ENCODE data around the gene CRYBA4.

CRYBA4 gene

DNA sequence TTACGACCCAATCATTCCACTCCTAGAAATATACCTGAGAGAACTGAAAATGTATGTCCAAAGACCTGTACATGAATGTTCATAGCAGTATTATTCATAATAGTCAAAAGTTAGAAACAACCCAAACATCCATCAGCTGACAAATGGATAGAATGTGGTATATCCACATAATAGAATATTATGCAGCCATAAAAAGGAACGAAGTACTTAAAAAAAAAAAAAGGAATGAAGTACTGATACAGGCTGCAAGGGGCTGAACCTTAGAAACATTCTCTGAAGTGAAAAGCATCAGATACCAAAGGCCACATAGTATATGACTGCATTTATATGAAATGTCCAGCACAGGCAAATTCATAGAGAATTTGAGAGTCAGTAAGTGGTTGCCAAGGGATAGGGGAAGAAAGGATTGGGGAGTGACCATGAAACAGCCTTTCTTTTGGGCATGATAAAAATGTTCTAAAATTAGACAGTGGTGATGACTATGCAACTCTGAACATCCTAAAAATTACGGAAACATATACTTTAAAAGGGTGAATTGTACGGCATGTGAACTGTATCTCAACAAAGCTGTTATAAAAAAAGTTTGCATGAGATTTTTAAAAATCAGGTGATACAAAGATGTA is 33.7 kb upstream of the CRYBA4 start:
- TF ChIP-seq ZNF274 (IDR thresholded peaks at IDR 0.05; ENCODE audit: low read depth, low read length), result no peak
- no peak overlapping the region for H3K4me3 ChIP-seq (ENCODE audit: low read length)

DNA sequence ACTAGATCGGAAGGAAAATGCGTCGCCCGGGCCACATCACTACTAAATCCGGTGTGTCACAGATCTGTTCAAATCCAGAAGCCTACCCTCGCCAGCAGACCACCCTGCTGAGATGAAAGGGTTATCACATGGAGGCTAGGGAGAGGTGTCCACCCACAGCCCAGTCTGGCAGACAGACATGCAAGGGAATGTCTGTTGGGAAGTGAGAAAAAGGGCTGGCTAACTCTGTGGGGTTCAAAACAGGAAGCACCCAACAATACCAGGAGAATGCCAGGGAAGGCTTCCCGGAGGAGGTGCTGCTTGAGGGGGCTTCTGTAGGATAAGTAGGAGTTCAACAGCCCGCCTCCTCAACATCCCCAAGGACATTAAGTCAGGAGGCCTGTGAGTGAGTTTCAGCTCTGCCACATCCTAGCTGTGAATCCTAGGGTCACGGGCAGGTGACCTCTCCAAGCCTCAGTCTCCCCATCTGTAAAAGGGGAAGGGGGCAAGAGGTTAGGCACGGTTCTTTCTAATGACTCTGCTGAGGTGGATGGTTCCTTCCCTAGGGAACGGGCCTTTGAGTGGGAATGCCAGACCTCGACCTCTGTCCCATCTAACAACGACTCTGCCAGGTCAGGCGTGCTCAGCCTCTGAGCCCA is 32.9 kb upstream of the CRYBA4 start:
- TF ChIP-seq ZNF274 (IDR thresholded peaks at IDR 0.05; ENCODE audit: low read depth, low read length), result no peak

DNA sequence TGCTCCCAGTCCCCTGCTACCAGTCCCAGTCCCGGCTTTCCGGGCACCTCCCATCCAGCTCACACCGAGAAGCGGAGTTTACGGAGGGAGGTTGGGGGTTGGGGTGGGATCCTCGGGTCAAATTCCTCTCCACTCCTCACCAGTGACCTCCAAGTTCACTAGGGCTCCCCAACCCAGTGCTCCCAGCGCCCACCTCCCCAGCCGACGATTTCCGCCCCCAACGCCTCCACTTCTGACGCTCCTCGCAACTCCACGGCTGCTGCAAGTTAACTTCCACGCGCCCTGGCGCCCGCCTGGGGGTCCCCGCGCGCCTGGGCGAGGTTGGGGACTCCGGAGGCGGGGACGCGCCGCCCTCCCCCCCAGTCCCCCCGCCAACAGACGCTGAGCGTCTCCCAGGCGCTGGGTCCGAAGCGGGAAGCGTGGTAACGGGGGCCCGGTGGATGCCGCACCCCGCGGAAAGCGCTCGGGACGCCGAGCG is 32.4 kb upstream of the CRYBA4 start:
- no peak for TF ChIP-seq ZNF274 (IDR thresholded peaks at IDR 0.05; ENCODE audit: low read depth, low read length)
- peak overlapping the region; percentile 80 for H3K4me3 ChIP-seq (ENCODE audit: low read length)

More for the DNA sequence above, 32.9 kb upstream of the CRYBA4 start:
- peak overlapping the region; percentile 80 for H3K4me3 ChIP-seq (ENCODE audit: low read length)

DNA sequence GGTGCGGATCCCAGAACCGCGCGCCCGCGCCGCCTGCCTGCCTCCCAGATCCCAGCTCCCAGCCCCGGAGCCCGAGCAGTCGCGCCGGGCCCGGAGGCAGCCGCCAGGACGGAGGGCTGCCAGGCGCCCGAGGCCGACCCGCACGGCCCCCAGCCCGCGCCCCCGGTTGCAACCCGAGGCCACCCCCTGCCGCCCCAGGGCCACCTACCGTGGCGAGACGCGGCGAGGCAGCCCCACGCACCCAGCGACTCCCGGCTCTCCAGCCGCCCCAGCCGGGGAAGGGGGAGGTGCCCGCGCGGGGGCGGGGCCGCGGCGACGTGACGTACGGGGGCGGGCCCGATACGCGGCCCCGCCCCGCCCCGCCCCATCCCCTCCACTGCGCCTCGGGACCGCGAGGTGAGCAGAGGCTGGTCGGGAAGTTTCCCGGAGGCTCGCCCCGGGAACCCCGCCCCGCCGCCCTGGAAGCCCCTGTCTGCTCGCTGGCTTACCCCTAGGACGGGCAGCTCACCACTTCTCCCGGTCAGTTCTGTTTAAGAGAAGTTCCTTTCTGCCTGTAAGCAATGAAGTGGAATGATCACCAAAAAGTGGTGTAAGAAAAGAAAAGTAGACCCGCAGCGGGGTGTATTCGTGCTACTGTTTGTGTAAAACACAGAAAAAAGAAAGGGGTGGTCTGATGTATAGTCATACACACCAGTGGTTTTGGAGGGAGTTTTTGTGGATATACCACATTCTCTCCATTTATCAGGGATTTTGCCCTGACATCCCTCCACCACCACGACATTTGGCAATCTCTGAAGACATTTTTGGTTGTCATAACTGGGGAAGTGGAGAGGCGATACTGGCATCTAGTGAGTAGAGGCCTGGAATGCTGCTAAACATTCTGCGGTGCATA is 31.7 kb upstream of the CRYBA4 start, which contains the start of gene TPST2:
Gene TPST2, minus strand, starts transcription at position 288 of the 892 bp plus-strand sequence. CDS start 48,502 bp downstream, outside the sequence.
- peak within 1 kb of the TSS; percentile 85 for H3K4me3 ChIP-seq (ENCODE audit: low read length)

DNA sequence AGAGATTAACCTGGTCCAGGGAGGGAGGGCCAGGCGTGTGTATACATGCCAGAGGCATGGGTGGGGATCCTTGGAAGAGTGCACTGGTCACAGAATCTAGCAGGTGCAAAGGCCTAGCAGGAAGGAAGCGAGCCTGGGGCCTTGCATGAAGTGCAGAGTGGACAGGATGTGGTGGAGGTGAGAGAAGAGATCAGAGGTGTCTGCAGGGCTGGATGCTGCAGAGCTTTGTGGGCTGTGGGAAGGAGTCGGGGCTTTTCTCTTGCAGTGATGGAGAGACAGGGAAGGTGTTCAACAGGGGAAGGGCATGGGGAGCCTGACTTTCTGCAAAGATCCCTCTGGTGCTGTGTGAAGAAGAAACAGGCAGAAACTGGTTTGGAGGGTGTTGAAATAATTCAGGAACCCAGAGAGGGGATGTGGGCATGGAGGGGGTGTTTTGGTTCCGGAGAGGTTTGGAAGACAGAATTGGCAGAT is 29.3 kb upstream of the CRYBA4 start:
- H3K4me3 ChIP-seq (ENCODE audit: low read length), result no peak overlapping the region; the same call in 1 of the 2 replicates

More for the DNA sequence above, 31.7 kb upstream of the CRYBA4 start, which contains the start of gene TPST2:
- TF ChIP-seq ZNF274 (IDR thresholded peaks at IDR 0.05; ENCODE audit: low read depth, low read length), result no peak

DNA sequence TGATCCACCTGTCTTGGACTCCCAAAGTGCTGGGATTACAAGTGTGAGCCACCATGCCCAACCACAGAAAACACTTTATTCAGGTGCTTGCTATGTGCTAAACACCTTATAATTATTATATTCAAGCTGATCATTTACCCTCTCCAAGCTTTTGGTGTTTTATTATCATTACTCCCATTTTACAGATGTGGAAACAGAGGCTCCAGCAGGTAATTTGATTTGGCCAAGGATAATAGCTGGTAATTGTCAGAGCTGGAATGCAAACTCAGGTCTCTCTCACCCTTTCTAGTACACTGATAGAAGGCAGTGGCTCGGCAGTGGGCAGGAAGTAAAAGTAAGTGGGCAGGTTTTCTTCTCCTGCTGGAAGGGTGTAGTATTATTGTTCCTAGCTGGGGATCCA is 28.0 kb upstream of the CRYBA4 start:
- no peak overlapping the region for H3K4me3 ChIP-seq (ENCODE audit: low read length)
- TF ChIP-seq ZNF274 (IDR thresholded peaks at IDR 0.05; ENCODE audit: low read depth, low read length), result no peak

More for the DNA sequence above, 29.3 kb upstream of the CRYBA4 start:
- no peak for TF ChIP-seq ZNF274 (IDR thresholded peaks at IDR 0.05; ENCODE audit: low read depth, low read length)

DNA sequence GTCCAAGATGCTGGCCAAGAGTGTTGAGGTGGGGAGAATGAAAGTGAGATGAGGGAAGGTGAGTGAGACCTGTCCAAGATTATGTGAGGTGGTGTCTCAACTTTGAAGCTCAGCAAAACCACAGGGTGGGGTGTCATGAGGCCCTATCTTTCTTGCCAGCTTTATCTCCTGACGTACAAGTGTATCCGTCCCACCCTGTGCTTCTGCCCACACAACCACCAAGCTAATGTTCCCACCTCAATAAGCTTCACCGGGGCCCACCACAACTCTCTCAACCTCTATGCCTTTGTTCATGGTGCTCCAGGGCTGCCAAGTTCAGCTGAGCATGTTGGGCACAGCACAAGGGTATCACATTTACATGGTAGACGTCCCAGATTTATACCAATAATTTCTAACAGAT is 24.7 kb upstream of the CRYBA4 start:
- H3K4me3 ChIP-seq (ENCODE audit: low read length), result no peak overlapping the region
- TF ChIP-seq ZNF274 (IDR thresholded peaks at IDR 0.05; ENCODE audit: low read depth, low read length), result no peak

DNA sequence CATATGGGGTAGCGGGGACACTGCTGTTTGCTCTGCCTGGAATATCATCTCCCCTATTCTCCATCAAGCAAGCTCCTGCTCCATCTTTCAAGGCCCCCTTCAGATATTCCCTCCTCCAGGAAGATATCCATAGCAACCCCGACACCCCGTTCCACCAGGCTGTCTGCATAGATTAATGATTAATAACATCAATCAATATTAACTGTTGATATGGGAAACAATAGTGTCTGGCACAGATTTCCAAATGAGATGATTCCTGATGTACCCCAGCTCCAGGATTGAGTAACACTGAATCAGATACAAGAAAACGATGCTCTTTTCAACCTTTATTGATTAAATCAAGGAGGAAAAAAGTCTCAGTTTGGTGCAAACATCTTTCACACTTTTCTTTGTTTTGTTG is 24.3 kb upstream of the CRYBA4 start:
- H3K4me3 ChIP-seq (ENCODE audit: low read length), result no peak overlapping the region
- no peak for TF ChIP-seq ZNF274 (IDR thresholded peaks at IDR 0.05; ENCODE audit: low read depth, low read length)

DNA sequence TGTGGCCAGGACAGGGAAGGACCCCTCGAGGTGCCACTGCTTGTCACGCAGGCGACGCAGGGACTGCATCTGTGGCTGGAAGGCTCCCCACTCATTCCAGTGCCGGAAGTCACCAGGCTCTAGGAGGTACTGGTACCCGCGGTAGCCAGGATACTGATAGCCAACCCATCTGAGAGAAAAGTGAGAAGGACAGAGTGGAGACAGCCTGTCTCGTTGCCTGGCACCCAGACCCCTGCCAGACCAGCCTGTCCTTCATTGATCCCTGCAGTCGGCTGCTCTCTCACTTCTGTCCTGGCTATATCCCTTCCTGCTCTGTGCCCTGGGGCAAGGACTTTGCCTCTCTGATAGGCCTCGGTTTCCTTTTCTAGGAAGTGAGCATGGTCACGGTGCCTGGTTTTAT is 22.3 kb upstream of the CRYBA4 start:
- no peak for TF ChIP-seq ZNF274 (IDR thresholded peaks at IDR 0.05; ENCODE audit: low read depth, low read length)
- H3K4me3 ChIP-seq (ENCODE audit: low read length), result no peak overlapping the region

DNA sequence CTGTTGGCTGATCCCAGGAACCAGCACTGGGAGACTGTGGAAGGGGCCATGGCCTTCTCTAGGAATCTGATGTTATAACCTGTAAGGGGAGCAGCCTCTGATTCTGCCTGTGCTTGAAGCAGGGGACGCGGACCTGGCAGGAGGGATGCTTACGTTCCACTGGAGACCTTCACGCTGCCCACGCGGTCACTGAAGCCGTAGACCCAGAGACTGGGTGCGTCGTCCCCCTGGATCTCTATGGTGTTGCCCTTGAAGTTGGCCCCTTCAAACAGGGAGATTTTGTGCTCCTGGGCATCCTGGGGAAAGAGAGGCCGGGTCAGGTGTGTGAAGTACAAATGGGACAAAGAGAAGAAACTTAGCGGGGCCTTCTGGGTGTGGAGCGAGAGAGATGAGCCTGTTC is 20.0 kb upstream of the CRYBA4 start:
- no peak for TF ChIP-seq ZNF274 (IDR thresholded peaks at IDR 0.05; ENCODE audit: low read depth, low read length)
- H3K4me3 ChIP-seq (ENCODE audit: low read length), result no peak overlapping the region

DNA sequence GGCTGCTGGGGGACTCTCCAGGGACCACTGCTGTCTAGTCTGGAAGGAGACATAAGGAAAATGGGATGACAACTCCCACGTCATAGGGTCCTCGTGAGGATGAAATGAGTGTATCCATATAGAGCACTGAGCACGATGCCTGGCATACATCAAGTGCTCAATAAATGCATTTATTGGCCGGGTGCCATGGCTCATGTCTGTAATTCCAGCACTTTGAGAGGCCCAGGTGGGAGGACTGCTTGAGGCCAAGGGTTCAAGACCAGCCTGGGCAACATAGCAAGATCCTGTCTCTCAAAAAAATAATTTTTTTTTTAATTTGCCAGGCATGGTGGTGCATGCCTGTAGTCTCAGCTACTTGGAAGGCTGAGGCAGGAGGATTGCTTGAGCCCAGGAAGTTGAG is 19.6 kb upstream of the CRYBA4 start:
- no peak for TF ChIP-seq ZNF274 (IDR thresholded peaks at IDR 0.05; ENCODE audit: low read depth, low read length)
- no peak overlapping the region for H3K4me3 ChIP-seq (ENCODE audit: low read length)

DNA sequence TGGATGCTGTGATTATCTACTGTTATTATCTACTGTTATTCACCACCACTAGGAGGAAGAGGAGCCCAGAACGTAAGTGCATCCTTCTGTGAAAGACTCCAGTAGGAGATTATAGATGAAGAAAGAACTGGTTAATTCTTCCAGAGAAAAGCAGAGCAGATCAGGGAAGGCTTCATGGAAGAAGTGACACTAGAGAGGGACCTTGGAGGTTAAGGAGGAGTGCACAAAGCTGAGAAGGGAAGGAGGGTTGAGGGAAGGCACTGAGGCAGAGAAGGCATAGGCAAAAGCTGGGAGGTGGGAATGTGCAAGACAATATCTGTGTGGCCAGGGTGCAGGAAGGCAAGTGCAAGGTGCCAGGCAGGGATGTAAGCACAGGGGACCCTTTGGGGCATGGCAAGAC is 17.4 kb upstream of the CRYBA4 start:
- TF ChIP-seq ZNF274 (IDR thresholded peaks at IDR 0.05; ENCODE audit: low read depth, low read length), result no peak
- H3K4me3 ChIP-seq (ENCODE audit: low read length), result no peak overlapping the region

DNA sequence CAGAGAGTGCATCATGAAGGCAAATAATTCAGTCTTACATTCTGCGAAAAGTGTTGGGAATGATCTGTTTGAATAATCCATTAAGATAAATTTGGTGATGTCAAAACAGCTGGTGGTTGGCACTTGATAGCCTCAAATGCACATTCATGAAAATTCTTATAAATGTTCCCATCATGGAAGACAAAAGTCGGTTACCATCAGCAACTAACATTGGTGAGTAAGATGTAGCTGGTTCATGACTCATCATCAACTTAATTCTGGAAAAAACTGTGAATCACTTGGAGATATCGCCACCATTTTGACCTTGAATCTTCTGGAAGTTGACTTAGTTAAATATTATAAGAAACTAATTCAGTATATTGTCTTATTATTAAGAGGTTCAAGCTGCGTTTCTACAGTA is 15.2 kb upstream of the CRYBA4 start:
- no peak for TF ChIP-seq ZNF274 (IDR thresholded peaks at IDR 0.05; ENCODE audit: low read depth, low read length)
- no peak overlapping the region for H3K4me3 ChIP-seq (ENCODE audit: low read length)

DNA sequence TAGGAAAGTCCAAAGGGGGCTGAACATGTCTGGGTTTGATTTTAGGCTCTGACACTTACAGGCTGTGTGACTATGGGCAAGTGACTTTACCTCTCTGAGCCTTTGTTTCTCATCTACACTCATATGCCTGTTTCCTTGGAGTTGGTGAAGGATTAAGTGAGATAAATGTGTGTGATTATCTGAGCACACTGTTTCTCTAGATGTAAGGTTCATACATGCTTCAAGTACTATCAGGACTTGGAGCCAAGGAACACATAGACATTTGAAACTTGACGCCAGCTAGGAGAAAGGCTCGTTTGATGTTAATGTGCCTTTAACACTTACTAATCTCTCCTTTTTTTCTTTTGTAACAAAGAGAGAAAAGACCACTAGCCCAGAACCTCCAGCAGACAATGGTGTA is 13.6 kb upstream of the CRYBA4 start:
- no peak for TF ChIP-seq ZNF274 (IDR thresholded peaks at IDR 0.05; ENCODE audit: low read depth, low read length)

More for the DNA sequence above, 13.6 kb upstream of the CRYBA4 start:
- H3K4me3 ChIP-seq (ENCODE audit: low read length), result no peak overlapping the region

All from GM08714 (cell line).